VCaP (cell line): Measurements from ENCODE around the gene C18orf54.

ENCODE experiments used
- H3K27ac ChIP-seq: fragments of 450-650 bp; 2 replicates; pipeline ENCODE4 v1.5.1; 2017
- CTCF ChIP-seq: fragments of 450-650 bp; conservative IDR thresholded peaks from 2 replicates; pipeline ENCODE4 v1.5.1; 2017; ENCODE audit warnings: mild to moderate bottlenecking, moderate library complexity

Gene C18orf54

GRCh38 chr18:54360406-54360805, 2.7 kb downstream of the C18orf54 start:
- TF ChIP-seq CTCF, result no peak
- H3K27ac ChIP-seq, result no peak overlapping the region

GRCh38 chr18:54378057-54378456, 20.4 kb downstream of the C18orf54 start:
- TF ChIP-seq CTCF, result no peak
- no peak overlapping the region for H3K27ac ChIP-seq

- no peak for TF ChIP-seq CTCF
Measured at GRCh38 chr18:54381640-54382039, 23.9 kb downstream of the C18orf54 start.

GRCh38 chr18:54382076-54382475, 24.4 kb downstream of the C18orf54 start:
- no peak for TF ChIP-seq CTCF
- H3K27ac ChIP-seq, result no peak overlapping the region

More at GRCh38 chr18:54381640-54382039, 23.9 kb downstream of the C18orf54 start:
- no peak overlapping the region for H3K27ac ChIP-seq

- TF ChIP-seq CTCF, result no peak
- no peak overlapping the region for H3K27ac ChIP-seq
Measured at GRCh38 chr18:54382733-54383252, 25.1 kb downstream of the C18orf54 start.

- TF ChIP-seq CTCF, result no peak
Measured at GRCh38 chr18:54386043-54386442, 28.3 kb downstream of the C18orf54 start.

GRCh38 chr18:54386800-54387495, 29.2 kb downstream of the C18orf54 start:
- H3K27ac ChIP-seq, result peak overlapping the region; percentile 67; the same call in 1 of the 2 replicates

More at GRCh38 chr18:54386043-54386442, 28.3 kb downstream of the C18orf54 start:
- peak overlapping the region; percentile 67 for H3K27ac ChIP-seq

- TF ChIP-seq CTCF, result no peak
- no peak overlapping the region for H3K27ac ChIP-seq
Measured at GRCh38 chr18:54387631-54388030, 29.9 kb downstream of the C18orf54 start.
